NCI-H1694 (cell line): ENCODE measurements around the gene ABCE1.

Experiments used
- DNase-seq: peaks from one replicate; lab custom pipeline; 2025; lab: John Stamatoyannopoulos, UW

ABCE1 gene

GRCh38 chr4:145177906-145178538 is 79.9 kb downstream of the ABCE1 start:
- DNase-seq: no peak

- no peak for DNase-seq
Measured at GRCh38 chr4:145178740-145179280, 80.7 kb downstream of the ABCE1 start.
